ENCODE measurements around the gene SIX1. TPM values are rescaled to one million over a fixed set of nuclear protein-coding genes. Genes with fewer than 3 reads are reported as not detected.

The SIX1 gene
- polyA plus RNA-seq, 2 of the 4 experiments (the other 2 are of a cell fraction): 4.4 to 7.2 TPM

GRCh38 chr14:60622210-60622916, 26.9 kb downstream of the SIX1 start:
- POLR2A ChIA-PET: no interaction called here
- ATAC-seq (no peak), DNase-seq (ENCODE audit: low read depth in 1 of 2, low spot score in 1 of 2) (no peak), FAIRE-seq (no peak)
- Histone ChIP-seq H3K4me3 (no peak overlapping the region), H3K4me2 (no peak overlapping the region), H3K4me1 (peaks cover 6% of the 10 kb centered on the region; the same call in 2 of the 3 replicates), H3K9me3 (no peaks in the 10 kb centered on the region), H3K27ac (no peak overlapping the region)
- CTCF ChIA-PET: interaction anchor here (1.6 kb wide), 1 partner anchor 630 kb away, joined by 8 read pairs; no protein-coding TSS in a partner anchor
- TF ChIP-seq RFX5 (IDR thresholded peaks at IDR 0.05): no peak
- TF ChIP-seq SREBF2 (IDR thresholded peaks at IDR 0.05): no peak
- TF ChIP-seq RCOR1 (IDR thresholded peaks at IDR 0.05; ENCODE audit: low read depth, low read length): no peak
- no peak for TF ChIP-seq CHD2 (IDR thresholded peaks at IDR 0.05; ENCODE audit: low read length, partially characterized antibody)
- no peak for TF ChIP-seq KDM5A (IDR thresholded peaks at IDR 0.05)
- no peak for TF ChIP-seq JUNB (IDR thresholded peaks at IDR 0.05)
- TF ChIP-seq ZNF302 (CRISPR knock-in tag; IDR thresholded peaks at IDR 0.05): no peak
- TF ChIP-seq HDAC2 (IDR thresholded peaks at IDR 0.05): no peak
- no peak for TF ChIP-seq ELK1 (IDR thresholded peaks at IDR 0.05; ENCODE audit: low read depth, low read length)
- no peak for TF ChIP-seq HOXB5 (CRISPR knock-in tag; IDR thresholded peaks at IDR 0.05)
- TF ChIP-seq MAFK (IDR thresholded peaks at IDR 0.05; ENCODE audit: partially characterized antibody): no peak
- TF ChIP-seq BHLHE40 (IDR thresholded peaks at IDR 0.05; ENCODE audit: low read depth, low read length): no peak
- TF ChIP-seq FOSL2 (IDR thresholded peaks at IDR 0.05): no peak
- no peak for TF ChIP-seq FOSL2 (CRISPR knock-in tag; IDR thresholded peaks at IDR 0.05)
- TF ChIP-seq POLR2AphosphoS2 (conservative IDR thresholded peaks at IDR 0.05; ENCODE audit: low read length): no peak
- no peak for TF ChIP-seq ESRRA (IDR thresholded peaks at IDR 0.05; ENCODE audit: borderline replicate concordance, low read length)
- no peak for TF ChIP-seq CBX8 (IDR thresholded peaks at IDR 0.05)
- TF ChIP-seq NPAS2 (CRISPR knock-in tag; IDR thresholded peaks at IDR 0.05; ENCODE audit: borderline replicate concordance): no peak
- 43% methylated on average over 5 of the region's 5 CpGs for WGBS (ENCODE audit: missing lambda C conversion rate)

GRCh38 chr14:60621386-60621785, 27.9 kb downstream of the SIX1 start:
- DNase-seq (ENCODE audit: low read depth in 1 of 2, low spot score in 1 of 2): no peak
- ATAC-seq: no peak
- peaks cover 6% of the 10 kb centered on the region; the same call in 2 of the 3 replicates for H3K4me1 ChIP-seq
- CTCF ChIA-PET: interaction anchor here (1.6 kb wide), 1 partner anchor 631 kb away, joined by 8 read pairs; no protein-coding TSS in a partner anchor
- no peak overlapping the region for H3K4me3 ChIP-seq
- POLR2A ChIA-PET: no interaction called here
- H3K27ac ChIP-seq: no peak overlapping the region
- no peaks in the 10 kb centered on the region for H3K9me3 ChIP-seq
- no peak for FAIRE-seq
- TF ChIP-seq USF2 (IDR thresholded peaks at IDR 0.05) (no peak), SMC3 (IDR thresholded peaks at IDR 0.05) (no peak), ESRRA (IDR thresholded peaks at IDR 0.05; ENCODE audit: borderline replicate concordance, low read length) (no peak), TP53 (CRISPR knock-in tag; IDR thresholded peaks at IDR 0.05) (no peak), POLR2A (IDR thresholded peaks at IDR 0.05; ENCODE audit: low read length) (no peak), HMGXB4 (CRISPR knock-in tag; IDR thresholded peaks at IDR 0.05; ENCODE audit: borderline replicate concordance) (no peak), HOXA7 (CRISPR knock-in tag; IDR thresholded peaks at IDR 0.05) (no peak), ZFP36 (IDR thresholded peaks at IDR 0.05; ENCODE audit: borderline replicate concordance, partially characterized antibody) (no peak), EHF (CRISPR knock-in tag; IDR thresholded peaks at IDR 0.05) (no peak), FOSB (CRISPR knock-in tag; IDR thresholded peaks at IDR 0.05) (no peak), CTCF (IDR thresholded peaks at IDR 0.05) (no peak), ZSCAN20 (CRISPR knock-in tag; IDR thresholded peaks at IDR 0.05) (no peak), GATA3 (IDR thresholded peaks at IDR 0.05; ENCODE audit: borderline replicate concordance) (no peak)
- no peak overlapping the region for H3K4me2 ChIP-seq

Measured in A549 (cell line).